GM12891 (cell line): ENCODE results near the gene PGK1.
"Not testable (repeated sequence)": the region's sequence is repeated elsewhere in the genome, so short reads cannot be mapped to it uniquely, and the experiment has no call there.

ENCODE experiments used
- POLR2A ChIP-seq: IDR thresholded peaks from 2 replicates; pipeline ENCODE4 v1.6.1; 2011; ENCODE audit warnings: low read depth, low read length, control low read depth
- POLR2AphosphoS5 ChIP-seq: IDR thresholded peaks from 2 replicates; pipeline ENCODE4 v1.6.1; 2011; ENCODE audit warnings: low read depth, low read length, control low read depth
- SPI1 ChIP-seq: IDR thresholded peaks from 2 replicates; pipeline ENCODE4 v1.6.1; 2011; ENCODE audit warnings: low read depth, low read length, control low read depth
- TAF1 ChIP-seq: IDR thresholded peaks from 2 replicates; pipeline ENCODE4 v1.6.1; 2011; ENCODE audit warnings: low read depth, low read length, control low read depth

DNA sequence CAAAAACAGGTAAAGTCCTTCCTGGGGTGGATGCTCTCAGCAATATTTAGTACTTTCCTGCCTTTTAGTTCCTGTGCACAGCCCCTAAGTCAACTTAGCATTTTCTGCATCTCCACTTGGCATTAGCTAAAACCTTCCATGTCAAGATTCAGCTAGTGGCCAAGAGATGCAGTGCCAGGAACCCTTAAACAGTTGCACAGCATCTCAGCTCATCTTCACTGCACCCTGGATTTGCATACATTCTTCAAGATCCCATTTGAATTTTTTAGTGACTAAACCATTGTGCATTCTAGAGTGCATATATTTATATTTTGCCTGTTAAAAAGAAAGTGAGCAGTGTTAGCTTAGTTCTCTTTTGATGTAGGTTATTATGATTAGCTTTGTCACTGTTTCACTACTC lies 21.7 kb downstream of the PGK1 start:
- not testable (repeated sequence) for TF ChIP-seq POLR2A, POLR2AphosphoS5, TAF1, SPI1
